Measurements from ENCODE around the gene DTX4.

DNA sequence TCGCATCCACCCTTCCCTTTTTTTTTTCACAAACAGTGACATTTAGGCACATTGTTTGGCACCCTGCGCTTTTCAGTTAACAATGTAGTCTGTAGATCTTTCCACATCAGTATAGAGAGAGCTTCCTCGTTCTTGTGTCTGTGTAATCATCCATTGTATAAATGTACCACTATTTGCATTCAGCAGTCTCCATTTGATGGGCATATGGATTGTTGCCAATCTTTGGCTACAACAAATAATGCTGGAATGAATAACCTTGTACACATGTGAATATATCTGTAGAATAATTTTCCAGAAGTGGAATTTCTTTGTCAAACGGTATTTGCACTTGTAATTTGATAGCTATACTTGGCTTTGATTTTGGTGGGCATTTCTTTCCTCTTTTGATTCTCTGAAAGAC lies 23.7 kb downstream of the DTX4 start:
- no peak for TF ChIP-seq TAF1 (IDR thresholded peaks at IDR 0.05; ENCODE audit: low read depth, low read length)
- no peak for TF ChIP-seq POLR2AphosphoS5 (IDR thresholded peaks at IDR 0.05; ENCODE audit: low read depth, low read length)
- TF ChIP-seq POLR2A (IDR thresholded peaks at IDR 0.05; ENCODE audit: low read depth, low read length) = no peak
- no peak for TF ChIP-seq POU2F2 (IDR thresholded peaks at IDR 0.05; ENCODE audit: low read depth, low read length)
- TF ChIP-seq SPI1 (IDR thresholded peaks at IDR 0.05; ENCODE audit: low read depth, low read length) = no peak

Measured in GM12891 (cell line).